Left colon (tissue), 2 donors: ENCODE data around the gene OTC. TPM values are rescaled to one million over a fixed set of nuclear protein-coding genes. Genes with fewer than 3 reads are reported as not detected.

ENCODE experiments used
- ATAC-seq: fragments of 200-7000 bp; cut with Tn5 transposase; one replicate; pipeline ENCODE4 v1.9.1; 2020; ENCODE audit warnings: mild to moderate bottlenecking, moderate library complexity
- DNase-seq, 2 donors: peaks; one replicate each; pipeline ENCODE4 v3.0.0-alpha.2; 2020
- intact Hi-C, 2 donors: fragments of 100-400 bp; cut with DNase I in 1 of 2; cut with micrococcal nuclease in 1 of 2; formaldehyde crosslinking; loops; one replicate each; pipeline versions ENCODE4 v1.11.2 to v1.14.0; 2022; cut with DNase I, micrococcal nuclease
- total RNA-seq, 2 donors: library from RNA; stranded (reverse); fragmentation: NEBNext Ultra II Directional; extraction: Animal tissue kit (Norgen Biotek cat#: 25700); gene quantifications; one replicate each; pipeline ENCODE4 v1.2.1, GENCODE V29; 2021
- donor health status: DM: no; HTN: no; CAD: no.
- donor health status: DM: yes; HTN: yes; CAD: no.

OTC gene
- total RNA-seq, 2 donors from 2014 or later: 1.5 to 5.8 TPM

- intact Hi-C loops: no loop called here
- ATAC-seq (no peak), DNase-seq (no peak)
These were observed 84.7 kb downstream of the OTC start for GRCh38 chrX:38437093-38437492.

GRCh38 chrX:38438321-38438720 is 85.9 kb downstream of the OTC start:
- ATAC-seq: no peak
- DNase-seq: no peak
- intact Hi-C loops: no loop called here

- peak; percentile 18 for ATAC-seq
- no peak for DNase-seq
- intact Hi-C loops: no loop called here
These were observed 100.2 kb downstream of the OTC start for GRCh38 chrX:38452603-38453002.

GRCh38 chrX:38458071-38458470 is 105.7 kb downstream of the OTC start:
- peak; percentile 82 for ATAC-seq
- DNase-seq: no peak
- intact Hi-C loops: no loop called here

GRCh38 chrX:38462257-38462656 is 109.9 kb downstream of the OTC start:
- DNase-seq: no peak
- intact Hi-C loops: no loop called here
- ATAC-seq: no peak

GRCh38 chrX:38465686-38466085 is 113.3 kb downstream of the OTC start:
- intact Hi-C loops: no loop called here
- DNase-seq (no peak), ATAC-seq (no peak)

GRCh38 chrX:38468563-38469157 is 116.3 kb downstream of the OTC start:
- ATAC-seq: no peak
- intact Hi-C loops: no loop called here
- DNase-seq: no peak

Other genes with a start within 250 kb of the OTC start
- gene SRPX, start 131.7 kb upstream of the OTC start, total RNA-seq: 10 to 100 TPM; 11.9 to 26.0 TPM
- 10 to 100 TPM in 1 of 2 donors, 1 to 10 TPM in 1; 7.8 to 14.1 TPM for gene RPGR, start 25.1 kb upstream of the OTC start, total RNA-seq
- gene TSPAN7, start 208.9 kb downstream of the OTC start, total RNA-seq: 100 to 1,000 TPM in 1 of 2 donors, 10 to 100 TPM in 1; 97.1 to 114 TPM